Measurements from ENCODE around the gene JSRP1.

- TF ChIP-seq CTCF (IDR thresholded peaks at IDR 0.05) (no peak), POLR2A (IDR thresholded peaks at IDR 0.05) (no peak)
Observed at GRCh38 chr19:2209408-2209807, 46.8 kb downstream of the JSRP1 start.
